ENCODE results near the gene ANXA3.

Gene ANXA3

DNA sequence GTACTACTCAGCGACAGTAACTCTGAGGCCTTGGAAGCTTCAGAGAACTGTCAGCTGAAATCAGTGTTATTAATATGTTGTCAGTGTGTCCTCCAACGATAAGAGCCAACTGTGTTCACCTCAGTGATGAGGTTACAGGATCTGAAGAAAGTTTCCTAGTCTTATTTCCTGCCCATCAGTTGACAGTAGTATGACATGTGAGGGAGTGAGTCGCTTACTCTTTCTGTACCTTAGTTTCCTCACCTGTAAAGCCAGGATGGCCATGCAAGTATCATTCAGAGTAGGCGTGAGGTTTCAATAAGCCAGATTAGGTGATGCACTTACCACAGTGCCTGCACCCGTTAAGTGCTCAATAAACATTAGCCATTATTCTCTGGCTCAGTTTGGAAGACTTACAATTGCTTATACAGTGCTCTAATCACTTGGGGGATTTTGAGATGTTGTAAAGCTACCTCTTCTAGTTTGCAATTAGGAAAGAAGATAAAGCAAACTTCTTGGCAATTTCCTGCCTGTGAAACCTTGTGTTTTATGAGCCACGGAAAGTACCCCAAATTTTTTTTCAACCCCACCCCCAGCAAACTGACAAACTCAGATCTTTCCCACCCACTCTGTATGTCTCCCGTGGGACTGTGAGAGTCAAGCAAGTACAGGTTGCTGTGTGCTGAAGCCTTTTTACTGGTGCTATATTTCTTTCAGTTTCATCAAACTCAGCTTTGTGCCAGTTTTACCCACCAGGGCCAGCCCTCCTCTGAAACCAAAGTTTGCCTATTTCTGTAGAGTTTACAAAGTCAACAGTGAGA lies 62.2 kb downstream of the ANXA3 start:
- no peak for DNase-seq

DNA sequence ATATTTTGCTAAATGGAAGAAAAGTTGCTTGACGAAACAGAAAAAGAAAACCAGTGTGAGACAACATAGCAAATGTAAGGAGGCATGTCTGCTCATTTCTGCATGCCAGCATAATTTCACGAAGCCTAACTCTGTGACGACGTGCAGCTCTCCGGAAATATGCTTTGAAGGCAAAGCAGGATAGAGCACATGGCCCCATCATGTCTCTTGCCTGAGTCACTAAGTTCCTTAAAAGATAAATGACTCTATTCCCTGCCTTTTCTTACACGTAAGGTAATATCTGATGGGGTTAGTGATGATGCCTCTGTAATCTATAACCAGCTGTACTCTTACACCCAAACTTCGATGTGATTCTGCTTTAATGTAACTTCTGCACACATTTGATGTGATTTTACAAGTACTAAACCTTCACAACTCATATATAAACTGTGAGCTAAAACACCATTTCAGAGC lies 64.5 kb downstream of the ANXA3 start:
- no peak for DNase-seq

DNA sequence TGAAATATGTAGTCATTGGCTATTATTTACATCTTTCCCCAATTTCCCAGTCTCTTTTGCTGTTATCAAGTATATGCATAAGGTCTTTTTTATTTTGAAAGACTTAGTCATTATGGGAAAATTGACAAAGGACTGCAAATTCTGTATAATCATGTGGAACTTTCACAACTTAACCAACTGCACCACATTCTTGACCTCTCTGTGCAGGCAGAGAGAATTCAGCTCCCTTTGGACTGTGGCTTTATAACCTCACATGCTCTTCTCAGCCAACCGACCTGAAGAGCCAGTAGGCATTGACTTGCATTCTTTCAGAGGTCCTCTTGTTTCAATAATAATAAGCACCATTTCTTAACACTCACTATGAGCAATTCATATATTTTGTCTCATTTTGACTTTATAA lies 66.9 kb downstream of the ANXA3 start:
- DNase-seq, result no peak

DNA sequence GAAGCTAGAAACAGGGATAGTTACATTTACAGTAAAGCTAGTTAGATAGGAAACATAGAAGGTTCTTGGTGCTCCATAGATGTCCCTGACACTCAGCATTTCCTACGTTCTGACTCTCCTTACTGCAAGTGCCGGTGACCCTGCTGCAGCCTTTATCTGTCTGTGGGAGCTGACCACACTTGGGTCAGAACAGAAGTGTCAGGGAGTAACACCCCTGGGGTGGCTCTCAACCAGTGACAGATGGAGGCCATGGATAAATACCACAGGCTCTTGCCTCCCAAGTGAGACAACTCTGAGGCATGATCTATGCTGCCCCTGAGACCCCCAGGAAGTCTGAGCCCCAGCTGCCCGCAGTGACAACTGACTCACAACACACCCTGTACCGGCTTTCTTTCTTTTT lies 69.8 kb downstream of the ANXA3 start:
- DNase-seq, result no peak

DNA sequence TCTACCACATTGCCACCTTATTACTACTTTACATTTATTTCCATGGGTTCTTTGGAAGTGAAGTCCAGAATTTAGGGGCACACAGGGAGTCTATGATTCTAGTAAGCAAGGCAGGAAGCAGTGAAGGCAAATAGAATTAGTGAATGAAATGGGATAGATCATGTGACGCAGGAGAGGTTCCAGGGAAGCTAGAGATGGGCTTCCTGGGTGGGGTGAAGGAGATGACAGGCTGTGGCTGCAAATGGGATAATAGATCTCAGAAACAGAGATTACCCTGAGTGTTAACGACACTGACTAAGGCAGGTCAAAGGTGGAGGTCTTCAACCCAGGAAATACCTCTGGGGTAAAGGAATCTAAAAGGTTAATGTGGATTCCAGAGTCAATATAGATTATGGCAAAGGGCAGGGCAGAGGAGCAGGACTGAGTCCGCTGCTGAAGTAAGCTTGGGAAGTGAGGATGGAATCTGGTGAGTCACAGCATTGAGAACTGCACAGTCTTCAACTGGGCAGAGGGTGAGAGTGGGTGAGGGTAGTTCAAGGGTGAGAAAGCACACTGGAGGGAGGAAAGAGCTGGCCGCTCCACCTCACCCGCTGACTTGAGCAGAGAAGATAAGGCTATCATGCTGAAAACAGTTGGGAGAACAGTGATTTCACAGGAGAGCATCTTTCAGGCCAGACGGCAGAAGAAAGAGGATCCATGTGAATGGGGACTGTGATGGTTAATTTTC lies 70.8 kb downstream of the ANXA3 start:
- no peak for DNase-seq

DNA sequence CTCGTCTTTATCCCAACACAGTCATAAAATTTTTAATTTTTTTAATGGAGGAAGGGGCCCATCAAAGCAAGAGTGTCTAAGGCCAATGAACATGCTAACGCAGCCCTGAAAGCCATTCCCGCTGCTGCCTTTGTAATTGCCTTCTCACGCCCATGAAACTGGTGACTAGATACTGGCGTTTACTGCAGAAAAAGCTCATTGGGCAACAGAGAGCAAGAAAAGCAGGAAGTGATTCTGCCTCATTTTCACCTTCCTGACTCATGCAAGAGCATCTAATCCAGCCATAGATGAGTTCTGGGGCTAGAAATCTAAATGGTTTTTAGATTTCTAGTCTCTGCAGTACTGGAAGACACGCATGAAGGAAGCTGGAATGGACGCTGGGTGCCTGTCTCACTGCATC lies 72.5 kb downstream of the ANXA3 start:
- DNase-seq, result no peak

DNA sequence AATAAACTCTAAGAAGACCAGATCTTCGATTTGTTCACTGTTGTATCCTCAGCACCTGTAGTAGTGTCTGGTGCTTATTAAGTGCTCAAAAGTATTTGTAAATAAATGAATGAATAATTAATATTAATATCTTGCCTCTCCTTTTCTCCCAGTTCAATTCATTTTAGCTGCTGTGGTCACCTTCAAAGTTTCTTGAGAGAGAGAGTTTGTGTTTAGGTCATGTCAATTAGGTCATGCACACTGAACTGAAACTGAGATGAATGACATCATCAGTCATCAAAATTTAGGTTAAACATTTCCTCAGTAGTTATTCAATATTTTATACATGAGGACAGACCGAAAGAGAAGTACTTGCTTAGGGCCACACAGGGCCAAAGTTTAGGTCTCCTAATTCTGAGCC lies 73.5 kb downstream of the ANXA3 start:
- DNase-seq, result no peak

DNA sequence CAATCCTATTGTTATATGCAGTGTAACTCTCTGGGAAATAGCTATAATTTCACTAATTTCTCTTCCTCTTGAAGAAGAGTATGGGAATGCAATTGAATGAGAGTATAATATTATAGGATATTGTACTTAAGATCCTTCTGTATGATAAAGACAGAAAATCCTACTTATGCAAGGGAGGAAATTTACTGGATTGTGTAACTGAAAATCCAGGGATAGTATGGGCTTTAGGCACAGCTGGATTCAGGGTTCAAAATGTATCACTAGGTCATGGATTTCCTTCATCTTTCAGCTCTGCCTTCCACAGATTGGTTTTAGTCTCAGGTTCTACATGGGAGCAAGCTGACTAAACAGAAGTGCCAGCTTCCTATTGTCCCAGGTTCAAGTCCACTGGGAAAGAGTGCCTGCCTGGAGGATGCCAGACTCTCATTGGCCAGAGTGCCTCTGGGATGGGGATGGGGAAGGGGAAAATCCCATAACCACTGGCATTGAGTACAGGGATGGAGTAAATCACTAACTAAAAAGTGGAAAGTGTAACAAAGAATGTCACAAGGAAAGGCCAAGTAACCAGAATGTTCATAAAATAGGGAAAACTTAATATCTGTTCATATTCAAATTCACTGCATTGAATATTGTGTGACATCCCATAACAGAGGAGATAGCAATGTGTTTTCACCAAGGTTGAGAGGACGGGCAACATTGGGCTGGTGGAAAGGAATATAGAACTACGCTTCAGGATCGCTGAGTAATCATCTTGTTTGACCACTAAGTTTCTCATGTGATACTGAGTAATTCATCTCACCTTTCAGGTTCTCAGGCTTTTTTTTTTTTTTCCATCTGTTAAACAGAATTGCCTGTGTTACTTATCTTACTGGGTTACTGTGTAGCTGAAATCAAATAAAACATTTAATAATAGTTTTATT lies 75.7 kb downstream of the ANXA3 start:
- DNase-seq, result no peak

DNA sequence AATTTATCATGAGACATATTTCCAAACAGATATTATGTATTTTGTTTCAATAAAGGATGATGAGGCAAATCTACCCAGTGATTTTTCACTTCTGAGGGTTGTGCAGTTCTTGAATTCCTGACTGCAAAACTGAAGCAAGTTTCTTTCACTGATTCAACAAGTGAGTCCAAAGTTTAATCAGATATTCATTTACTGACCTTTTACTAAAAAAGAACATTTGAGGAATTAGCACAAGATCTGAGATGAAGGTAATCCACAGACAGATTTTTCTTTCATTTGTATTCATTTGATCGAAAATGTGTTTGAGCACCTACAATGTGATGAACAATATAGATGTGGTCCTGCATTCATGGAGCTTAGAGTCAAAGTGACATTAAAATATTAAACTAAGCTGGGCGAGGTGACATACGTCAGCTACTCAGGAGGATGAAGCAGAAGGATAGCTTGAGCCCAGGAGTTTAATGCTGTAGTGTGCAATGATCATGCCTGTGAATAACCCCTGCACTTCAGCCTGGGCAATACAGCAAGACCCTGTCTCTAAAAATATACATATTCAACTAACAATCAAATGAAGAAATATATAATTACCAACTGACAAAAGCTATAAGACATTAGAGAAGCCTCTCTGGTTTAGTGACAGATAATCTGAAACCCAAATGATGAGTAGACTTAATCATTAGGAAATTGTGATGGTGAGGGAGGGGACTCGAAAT lies 76.6 kb downstream of the ANXA3 start:
- DNase-seq, result no peak

DNA sequence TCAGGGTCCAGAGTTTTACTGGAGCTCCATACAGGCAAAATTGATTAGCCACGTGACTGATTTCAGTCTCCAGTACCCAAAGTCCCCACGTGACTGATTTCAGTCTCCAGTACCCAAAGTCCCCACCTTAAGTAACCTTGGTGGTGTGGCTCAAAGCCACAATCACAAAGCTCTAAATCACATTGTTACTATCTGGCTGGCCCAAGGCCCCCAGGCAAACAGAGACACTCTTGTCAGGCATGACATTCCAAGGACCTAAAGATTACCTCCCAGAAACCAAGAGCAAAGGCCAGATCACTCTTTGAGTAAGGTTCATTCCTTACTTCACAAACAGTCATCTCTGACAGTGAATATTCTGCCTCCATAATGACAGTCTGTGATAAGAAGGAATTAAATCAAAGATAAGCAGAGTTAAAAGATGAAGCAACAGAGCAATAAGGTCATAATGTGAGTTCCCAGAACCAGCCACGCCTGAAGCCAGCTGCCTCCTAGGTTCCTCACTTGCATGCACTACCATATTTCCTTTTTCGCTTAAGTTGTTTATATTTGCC lies 78.5 kb downstream of the ANXA3 start:
- DNase-seq, result no peak

DNA sequence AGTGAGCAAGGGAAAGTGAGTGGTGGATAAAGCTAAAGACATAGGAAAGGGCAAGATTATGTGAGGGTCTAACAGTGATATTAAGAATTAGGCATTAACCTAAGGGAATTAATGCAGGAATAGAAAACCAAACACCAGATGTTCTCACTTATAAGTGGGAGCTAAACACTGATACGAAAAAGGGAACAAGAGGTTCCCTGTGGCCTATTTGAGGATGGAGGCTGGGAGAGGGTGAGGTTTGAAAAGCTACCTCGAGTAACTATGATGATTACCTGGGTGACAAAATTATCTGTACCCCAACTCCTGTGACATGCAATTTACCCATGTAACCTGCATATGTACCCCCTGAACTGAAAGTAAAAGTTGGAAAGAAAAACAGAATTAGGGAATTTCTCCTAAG lies 79.0 kb downstream of the ANXA3 start:
- no peak for DNase-seq

DNA sequence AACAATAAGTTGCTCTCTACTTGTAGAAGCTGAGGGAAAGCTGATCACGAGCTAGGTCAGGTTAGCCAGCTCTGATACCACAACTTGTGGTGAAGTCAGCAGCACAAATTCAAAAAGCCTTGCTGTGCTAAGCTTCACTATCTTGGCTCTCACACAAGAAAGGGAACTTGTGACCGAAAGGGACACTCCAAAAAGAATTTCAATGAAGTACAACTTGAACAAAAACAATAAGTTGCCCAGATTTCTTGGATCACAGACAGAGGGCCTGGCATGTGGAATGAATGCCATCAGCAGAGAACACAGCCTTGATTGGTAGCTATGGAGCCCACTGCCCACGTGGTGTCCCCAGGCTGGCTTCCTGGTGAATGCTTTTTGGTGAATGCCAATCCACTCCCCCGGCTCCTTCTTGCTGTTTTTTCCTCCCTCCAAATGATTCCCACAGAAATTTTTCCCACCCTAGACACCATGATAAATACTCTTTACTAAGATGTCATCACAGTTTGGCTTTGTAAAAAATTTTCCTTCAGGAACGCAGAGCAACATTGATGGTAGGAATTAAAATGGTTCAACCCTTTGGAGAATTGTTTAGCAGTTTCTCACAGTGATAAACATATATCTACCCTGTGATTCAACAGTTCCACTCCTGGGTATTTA lies 82.6 kb downstream of the ANXA3 start:
- no peak for DNase-seq

DNA sequence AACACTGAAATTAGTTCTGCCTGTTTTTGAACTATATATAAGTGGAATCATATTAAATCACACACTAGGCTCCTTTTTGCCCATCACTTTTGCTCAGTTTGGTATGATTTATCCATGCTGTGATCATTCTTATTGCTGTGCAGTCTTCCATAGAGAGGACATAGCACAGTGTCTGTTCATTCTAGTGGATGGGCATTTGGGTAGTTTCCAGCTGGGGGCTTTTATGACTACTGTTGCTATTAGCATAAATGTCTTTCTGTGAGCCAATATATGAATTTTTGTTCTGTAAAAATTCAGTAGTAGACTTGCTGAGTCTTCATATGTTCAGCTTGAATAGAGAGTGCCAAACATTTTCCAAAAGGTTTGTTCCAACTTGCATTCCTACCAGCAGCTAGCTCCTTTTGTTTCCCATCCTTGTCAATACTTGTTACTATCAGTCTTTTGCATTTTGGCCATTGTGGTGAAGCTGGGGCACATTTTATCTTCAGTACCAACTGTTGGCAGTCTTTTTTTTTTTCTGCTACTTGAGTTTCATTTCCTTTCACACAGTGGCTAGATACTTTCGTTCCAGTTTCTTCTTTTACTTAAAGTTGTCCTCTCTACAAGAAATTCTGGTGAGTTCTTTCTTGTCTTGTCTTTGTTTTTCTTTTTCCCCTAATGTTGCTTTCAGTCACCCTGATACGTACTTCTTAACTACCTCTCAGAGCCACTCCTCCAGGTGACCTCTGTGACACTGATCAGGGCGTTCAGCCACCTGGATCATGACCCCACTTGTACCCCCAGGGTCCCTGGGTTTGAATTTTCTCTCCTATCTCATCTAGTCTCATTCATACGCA lies 87.0 kb downstream of the ANXA3 start:
- no peak for DNase-seq

DNA sequence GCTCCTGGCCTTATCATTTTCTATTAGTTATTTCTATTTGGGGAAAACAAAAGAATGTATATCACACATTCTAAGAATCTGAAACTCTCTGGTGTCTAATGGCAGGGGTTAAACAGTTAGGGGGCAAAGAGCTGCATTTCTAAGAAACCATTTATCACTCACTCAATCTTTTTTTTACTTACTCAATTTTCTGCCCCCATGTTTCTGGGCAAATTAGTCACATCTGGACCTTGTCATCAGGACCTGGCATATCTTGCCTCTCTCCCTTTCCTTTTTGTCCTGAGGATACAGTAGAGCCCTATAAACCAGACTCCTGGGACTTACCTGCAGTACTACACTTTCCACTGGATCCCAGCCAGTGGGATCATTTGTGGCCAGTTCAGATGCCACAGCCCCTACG lies 89.1 kb downstream of the ANXA3 start:
- no peak for DNase-seq

DNA sequence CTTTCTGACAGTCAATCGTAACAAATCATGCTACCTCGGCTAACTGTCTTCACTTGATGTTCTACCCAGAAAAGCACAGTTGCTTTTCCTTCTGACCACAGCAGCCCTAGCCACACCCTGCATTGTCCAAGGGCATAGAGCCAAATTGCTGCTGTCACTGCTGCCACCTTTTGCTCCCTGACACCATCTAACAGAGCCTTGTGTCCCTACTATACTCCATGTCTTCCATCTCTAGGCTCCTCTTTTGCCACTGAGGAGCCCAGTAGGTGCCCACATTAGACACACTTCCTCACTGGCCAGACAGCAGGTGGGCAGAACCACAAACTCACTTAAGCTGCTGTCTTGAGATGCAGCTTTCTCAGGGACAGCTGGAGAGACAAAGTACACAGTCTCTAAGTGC lies 91.4 kb downstream of the ANXA3 start:
- DNase-seq, result no peak

DNA sequence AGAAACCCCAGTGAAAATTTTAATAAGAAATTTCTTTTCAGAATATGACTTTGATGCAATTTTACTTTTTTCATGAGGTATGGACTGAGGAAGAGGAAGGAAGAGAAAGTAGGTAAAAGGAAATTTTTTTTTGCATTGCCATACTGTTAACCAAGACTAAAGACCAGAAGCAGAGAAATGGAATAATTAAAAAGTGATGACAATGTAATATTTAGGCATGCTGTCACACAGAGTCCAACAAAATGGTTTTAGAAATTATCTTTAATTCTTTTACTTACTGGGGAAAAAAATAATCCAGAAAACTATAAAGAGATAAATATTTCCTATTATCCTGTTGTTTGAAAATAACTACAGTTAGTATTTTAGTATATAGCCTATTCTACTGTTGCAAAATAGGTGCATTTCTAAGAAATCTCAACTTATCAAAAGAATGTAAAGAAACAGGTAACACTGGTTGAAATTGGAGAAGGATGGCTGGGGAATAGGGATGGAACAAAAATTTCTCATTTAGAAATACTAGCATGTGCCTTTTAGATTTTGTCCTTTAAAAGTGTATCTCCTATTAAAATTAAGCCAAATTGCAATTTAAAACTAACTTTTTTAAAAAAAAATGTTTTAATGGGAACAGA lies 92.6 kb downstream of the ANXA3 start:
- no peak for DNase-seq

DNA sequence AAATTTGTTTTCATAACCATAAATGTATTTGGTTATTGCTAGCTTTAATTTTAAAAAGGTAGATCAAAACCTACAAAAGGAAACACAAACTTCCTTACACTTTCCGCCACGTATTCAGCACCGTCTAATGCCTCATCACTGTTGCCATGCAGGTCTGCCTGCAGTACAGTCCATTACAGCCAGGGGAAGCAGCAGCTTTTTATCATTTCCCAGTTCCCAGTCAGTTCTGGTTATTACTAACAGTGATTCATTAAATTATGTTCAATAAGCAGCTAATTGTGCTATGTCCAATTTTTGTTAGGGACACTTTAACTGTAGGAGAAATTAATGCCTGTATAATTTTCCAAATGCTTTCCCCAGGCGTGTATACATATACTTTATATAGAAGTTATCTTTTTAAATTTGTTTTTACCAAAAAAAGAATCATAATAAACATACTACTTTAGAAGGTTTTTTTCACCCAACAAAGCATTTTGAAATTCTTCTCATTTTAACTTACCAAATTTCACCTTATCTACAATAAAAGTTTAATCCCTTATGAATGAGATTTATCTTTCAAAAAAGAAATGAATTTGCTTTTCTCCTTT lies 93.3 kb downstream of the ANXA3 start:
- peak; percentile 59 for DNase-seq

DNA sequence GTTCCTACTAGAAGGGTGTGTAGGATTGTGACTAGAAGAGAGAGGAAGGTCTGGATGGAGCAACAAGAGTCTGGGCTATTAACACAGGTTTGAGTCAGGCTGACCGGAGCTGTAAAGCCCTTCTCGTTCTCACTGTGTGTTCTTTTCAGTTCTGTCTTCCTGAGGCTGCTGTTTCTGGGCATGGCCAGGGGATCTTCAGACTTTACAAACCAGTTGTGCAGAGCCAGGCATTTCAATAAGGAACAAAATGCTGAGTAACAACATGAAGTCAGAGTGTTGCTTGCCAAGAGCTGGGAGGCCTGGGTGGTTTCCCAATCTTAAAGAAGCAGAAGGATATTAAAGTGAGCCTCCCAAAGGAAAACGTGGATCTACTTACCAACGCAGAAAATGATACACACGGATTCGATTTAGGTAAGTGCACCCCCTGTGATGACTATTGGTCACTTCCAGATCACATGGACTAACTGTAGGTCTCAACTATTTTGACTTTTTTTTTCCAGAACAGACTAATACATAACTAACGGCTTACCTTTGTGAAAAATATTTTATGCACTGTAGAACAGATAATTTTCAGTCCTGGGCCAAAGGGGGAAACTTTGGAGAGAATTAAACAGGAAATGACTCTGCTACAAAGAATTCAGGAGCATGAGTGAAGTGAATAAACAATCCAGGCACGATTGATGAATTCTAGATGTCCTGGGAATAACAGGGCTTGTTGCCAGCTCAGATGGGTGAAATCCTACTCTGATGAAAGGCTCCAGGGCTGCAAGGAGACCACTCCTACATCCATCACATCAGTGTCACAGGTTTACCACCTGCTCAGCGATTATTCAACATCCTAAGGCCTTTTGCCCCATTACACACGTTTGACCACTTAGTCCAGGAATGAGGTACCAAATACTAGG lies 94.5 kb downstream of the ANXA3 start:
- no peak for DNase-seq

DNA sequence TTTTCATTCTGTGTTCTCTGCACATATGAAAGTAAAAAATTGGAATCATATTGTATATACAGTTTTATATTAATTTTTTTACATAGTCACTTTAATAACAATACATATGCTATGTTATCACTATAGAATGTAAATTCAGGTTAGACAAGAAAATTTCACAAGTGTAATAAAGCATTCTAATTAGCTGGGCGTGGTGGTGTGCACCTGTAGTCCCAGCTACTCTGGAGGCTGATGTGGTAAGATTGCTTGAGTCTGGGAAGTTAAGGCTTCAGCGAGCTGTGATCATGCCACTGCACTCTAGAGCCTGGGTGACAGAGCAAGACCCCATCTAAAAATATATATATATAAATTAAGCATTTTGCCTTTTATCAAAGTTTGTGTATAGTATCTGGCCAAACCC lies 95.7 kb downstream of the ANXA3 start:
- no peak for DNase-seq
